H1 (cell line): ENCODE data around the gene CPSF4L. TPM values are rescaled to one million over a fixed set of nuclear protein-coding genes. Genes with fewer than 3 reads are reported as not detected.

Experiments
- CTCF ChIA-PET: fragments of 300-600 bp; sonication (Branson Sonifier 250); formaldehyde crosslinking; loops from one replicate; lab custom pipeline; 2021; ENCODE audit not compliant: partially characterized antibody; lab: Charles Lee
- POLR2A ChIA-PET: fragments of 300-600 bp; sonication (Branson Sonifier 250); formaldehyde crosslinking; loops from one replicate; lab custom pipeline; 2021; ENCODE audit warnings: inconsistent platforms; ENCODE audit not compliant: partially characterized antibody; lab: Charles Lee
- DNase-seq, 2 experiments: peaks; one replicate each; pipeline versions ENCODE4 v3.0.0 to v3.0.0-alpha.2; 2010 to 2022; ENCODE audit warnings: low spot score in 2 of 2, low read depth in 1 of 2, mixed read lengths in 1 of 2
- FAIRE-seq: peaks from 2 replicates; lab custom pipeline; 2011; peaks lifted over from hg19 to GRCh38; lab: Jason Lieb, UNC
- H2AFZ ChIP-seq: 2 replicates; pipeline ENCODE4 v1.8.1; 2012; ENCODE audit warnings: low read length, inconsistent platforms
- H2AK5ac ChIP-seq: 2 replicates; pipeline ENCODE4 v1.6.1; 2013; ENCODE audit warnings: low read depth, low read length
- H2BK120ac ChIP-seq: replicated peaks from 2 replicates; pipeline ENCODE3; 2013; ENCODE audit warnings: low read depth, low read length, inconsistent platforms
- H2BK12ac ChIP-seq: 2 replicates; pipeline ENCODE4 v1.6.1; 2013; ENCODE audit warnings: low read depth, low read length
- H2BK15ac ChIP-seq: 2 replicates; pipeline ENCODE4 v1.6.1; 2013; ENCODE audit warnings: low read length
- H2BK20ac ChIP-seq: 2 replicates; pipeline ENCODE4 v1.6.1; 2013; ENCODE audit warnings: low read length
- H2BK5ac ChIP-seq: 2 replicates; pipeline ENCODE4 v1.6.1; 2013; ENCODE audit warnings: low read depth, low read length
- H3K14ac ChIP-seq: 2 replicates; pipeline ENCODE4 v1.6.1; 2013; ENCODE audit warnings: inconsistent platforms; ENCODE audit not compliant: insufficient read length
- H3K18ac ChIP-seq: 2 replicates; pipeline ENCODE4 v1.6.1; 2013; ENCODE audit warnings: low read length; ENCODE audit errors: extremely low read depth
- H3K23ac ChIP-seq: 2 replicates; pipeline ENCODE4 v1.6.1; 2013; ENCODE audit warnings: inconsistent platforms; ENCODE audit not compliant: insufficient read length
- H3K23me2 ChIP-seq: 2 replicates; pipeline ENCODE4 v1.6.1; 2013; ENCODE audit warnings: low read depth, low read length
- H3K27ac ChIP-seq: 2 replicates; pipeline ENCODE4 v1.6.1; 2011; ENCODE audit warnings: low read depth, low read length, inconsistent platforms
- H3K27me3 ChIP-seq, 4 experiments: replicated peaks in 1 of 4; 1 replicate in 1 of 4; 2 replicates in 3 of 4; pipeline versions ENCODE4 v1.6.1 to v1.8.1; 2011 to 2013; ENCODE audit warnings: low read length in 3 of 4, mild to moderate bottlenecking in 3 of 4, inconsistent platforms in 2 of 4, mixed read lengths in 2 of 4, moderate library complexity in 1 of 4; ENCODE audit not compliant: control insufficient read depth in 3 of 4, insufficient read depth in 3 of 4; ENCODE audit errors: extremely low read depth in 1 of 4
- H3K36me3 ChIP-seq, 4 experiments: 2 replicates each; pipeline versions ENCODE4 v1.6.1 to v1.8.1; 2011 to 2013; ENCODE audit warnings: mild to moderate bottlenecking in 4 of 4, low read length in 3 of 4, moderate library complexity in 2 of 4, control low read depth in 1 of 4, inconsistent platforms in 1 of 4; ENCODE audit not compliant: insufficient read depth in 4 of 4, control insufficient read depth in 2 of 4
- H3K4ac ChIP-seq: replicated peaks from 2 replicates; pipeline ENCODE3; 2013; ENCODE audit warnings: low read length, low read depth, mixed read lengths, inconsistent platforms; ENCODE audit not compliant: insufficient read length
- H3K4me1 ChIP-seq, 4 experiments: replicated peaks in 1 of 4; 1 replicate in 1 of 4; 2 replicates in 3 of 4; pipeline versions ENCODE4 v1.6.1 to v1.8.1; 2011 to 2013; ENCODE audit warnings: low read length in 3 of 4, inconsistent platforms in 2 of 4, mixed read lengths in 1 of 4; ENCODE audit not compliant: insufficient read depth in 4 of 4, control insufficient read depth in 3 of 4
- H3K4me2 ChIP-seq, 2 experiments: 2 replicates each; pipeline versions ENCODE4 v1.6.1 to v1.8.1; 2011 to 2013; ENCODE audit warnings: low read depth in 2 of 2, low read length in 2 of 2, control low read depth in 1 of 2, inconsistent platforms in 1 of 2, mild to moderate bottlenecking in 1 of 2; ENCODE audit not compliant: insufficient read depth in 1 of 2
- H3K4me3 ChIP-seq, 4 experiments: fragments of 200-600, 300-600 bp in 1 of 4; sonication (generic), shearing (Covaris generic), sonication (Bioruptor Twin) in 1 of 4; 2 replicates each; pipeline versions ENCODE4 v1.5.1 to v1.8.1; 2011 to 2016; ENCODE audit warnings: low read length in 4 of 4, low read depth in 3 of 4, control low read depth in 2 of 4, inconsistent platforms in 2 of 4, mild to moderate bottlenecking in 2 of 4, mixed read lengths in 1 of 4, moderate library complexity in 1 of 4; ENCODE audit not compliant: insufficient read depth in 2 of 4; ENCODE audit errors: extremely low read depth in 1 of 4
- H3K56ac ChIP-seq: replicated peaks from 2 replicates; pipeline ENCODE3; 2013; ENCODE audit warnings: low read depth, mild to moderate bottlenecking, mixed read lengths, low read length, inconsistent platforms; ENCODE audit not compliant: insufficient read length
- H3K79me1 ChIP-seq: 2 replicates; pipeline ENCODE4 v1.6.1; 2013; ENCODE audit warnings: low read depth, low read length, control low read depth
- H3K79me2 ChIP-seq, 2 experiments: 2 replicates each; pipeline versions ENCODE4 v1.6.1 to v1.8.1; 2012 to 2013; ENCODE audit warnings: low read length in 2 of 2, mild to moderate bottlenecking in 2 of 2, inconsistent platforms in 1 of 2; ENCODE audit not compliant: insufficient read depth in 2 of 2, control insufficient read depth in 1 of 2
- H3K9ac ChIP-seq, 4 experiments: replicated peaks in 1 of 4; 1 replicate in 1 of 4; 2 replicates in 3 of 4; pipeline versions ENCODE4 v1.6.1 to v1.8.1; 2011 to 2013; ENCODE audit warnings: low read depth in 3 of 4, low read length in 3 of 4, control low read depth in 2 of 4, mild to moderate bottlenecking in 2 of 4, moderate library complexity in 2 of 4, inconsistent platforms in 1 of 4; ENCODE audit errors: extremely low read depth in 1 of 4
- H3K9me3 ChIP-seq, 2 experiments: 2 replicates each; pipeline versions ENCODE4 v1.6.1 to v1.8.1; 2012 to 2013; ENCODE audit warnings: mild to moderate bottlenecking in 2 of 2, moderate library complexity in 2 of 2, control low read depth in 1 of 2, inconsistent platforms in 1 of 2, low read depth in 1 of 2, low read length in 1 of 2, mixed read lengths in 1 of 2; ENCODE audit not compliant: insufficient read depth in 2 of 2
- H4K20me1 ChIP-seq, 2 experiments: replicated peaks in 1 of 2; 2 replicates each; pipeline versions ENCODE3 to v1.8.1; 2011 to 2013; ENCODE audit warnings: inconsistent platforms in 2 of 2, low read length in 2 of 2, mild to moderate bottlenecking in 1 of 2; ENCODE audit not compliant: insufficient read depth in 2 of 2, control insufficient read depth in 1 of 2
- H4K5ac ChIP-seq: 2 replicates; pipeline ENCODE4 v1.6.1; 2013; ENCODE audit warnings: low read length, low read depth, mixed read lengths, inconsistent platforms; ENCODE audit not compliant: insufficient read length
- H4K8ac ChIP-seq: 2 replicates; pipeline ENCODE4 v1.8.0; 2013; ENCODE audit warnings: mild to moderate bottlenecking, moderate library complexity, low read length, inconsistent platforms; ENCODE audit not compliant: insufficient read depth; ENCODE audit errors: extremely low read depth
- H4K91ac ChIP-seq: replicated peaks from 2 replicates; pipeline ENCODE3; 2013; ENCODE audit warnings: low read length, mixed read lengths, inconsistent platforms; ENCODE audit not compliant: insufficient read length
- ATF2 ChIP-seq: IDR thresholded peaks from 2 replicates; pipeline ENCODE4 v1.6.1; 2012; ENCODE audit warnings: low read length, inconsistent platforms
- ATF3 ChIP-seq: IDR thresholded peaks from 2 replicates; pipeline ENCODE4 v1.6.1; 2011; ENCODE audit warnings: low read depth, mild to moderate bottlenecking, low read length; ENCODE audit not compliant: insufficient read depth
- CHD1 ChIP-seq: IDR thresholded peaks from 2 replicates; pipeline ENCODE4 v1.6.1; 2012; ENCODE audit warnings: low read depth, low read length, improper control_type of control experiment
- CREB1 ChIP-seq: IDR thresholded peaks from 2 replicates; pipeline ENCODE4 v1.6.1; 2012; ENCODE audit warnings: inconsistent platforms
- KDM1A ChIP-seq: fragments of 200-600, 300-600 bp; sonication (generic); IDR thresholded peaks from 2 replicates; pipeline ENCODE4 v1.7.1; 2016; ENCODE audit warnings: mild to moderate bottlenecking, low read length, borderline replicate concordance
- RFX5 ChIP-seq: IDR thresholded peaks from 2 replicates; pipeline ENCODE4 v1.6.1; 2011; ENCODE audit warnings: low read depth, low read length, improper control_type of control experiment, borderline replicate concordance
- RXRA ChIP-seq: IDR thresholded peaks from 2 replicates; pipeline ENCODE4 v1.6.1; 2011; ENCODE audit warnings: low read depth, mild to moderate bottlenecking, low read length, moderate library complexity; ENCODE audit not compliant: insufficient read depth
- SAP30 ChIP-seq: fragments of 300-600 bp; sonication (generic); IDR thresholded peaks from 2 replicates; pipeline ENCODE4 v1.7.1; 2012; ENCODE audit warnings: low read length, moderate library complexity, mild to moderate bottlenecking, inconsistent platforms; ENCODE audit not compliant: insufficient read depth, insufficient replicate concordance
- SP2 ChIP-seq: IDR thresholded peaks from 2 replicates; pipeline ENCODE4 v1.6.1; 2012; ENCODE audit warnings: mild to moderate bottlenecking, low read length, inconsistent platforms
- TBP ChIP-seq: IDR thresholded peaks from 2 replicates; pipeline ENCODE4 v1.6.1; 2011; ENCODE audit warnings: low read depth, low read length, improper control_type of control experiment
- TEAD4 ChIP-seq: IDR thresholded peaks from 2 replicates; pipeline ENCODE4 v1.6.1; 2012; ENCODE audit warnings: low read depth, low read length, inconsistent platforms, mixed read lengths
- ZNF274 ChIP-seq: IDR thresholded peaks from 2 replicates; pipeline ENCODE4 v1.7.0; 2012; ENCODE audit warnings: low read length, borderline replicate concordance; ENCODE audit errors: extremely low read depth
- WGBS, 2 experiments: shearing (Covaris generic) in 1 of 2; methylation state at CpG; one replicate each; pipeline versions ENCODE4 v1.1.6 to v1.1.7; 2013 to 2015; ENCODE audit warnings: low lambda C conversion rate in 2 of 2, mixed read lengths in 2 of 2, inconsistent platforms in 1 of 2, low coverage in 1 of 2, missing lambda C conversion rate in 1 of 2; ENCODE audit not compliant: insufficient replicate concordance in 2 of 2, insufficient coverage in 1 of 2, insufficient read length in 1 of 2; ENCODE audit errors: extremely low coverage in 1 of 2, missing lambda C conversion rate in 1 of 2; 5-methylcytosine and 5-hydroxymethylcytosine counted together
- polyA plus RNA-seq, 7 experiments: library from polyadenylated mRNA; depleted of rRNA in 3 of 7; stranded (reverse) in 5 of 7; unstranded in 2 of 7; fragments of >200 nt in 5 of 7; fragments of 200-250 nt in 2 of 7; gene quantifications; 1 replicate in 5 of 7; 2 replicates in 1 of 7; 4 replicates in 1 of 7; pipeline versions ENCODE4 v1.2.1 to v1.2.3, GENCODE V29; 2011 to 2013; ENCODE audit warnings: missing spikeins in 2 of 7, mixed read lengths in 2 of 7
- total RNA-seq: library from RNA; stranded (reverse); fragmentation: NEBNext Ultra II Directional; extraction: Animal tissue kit (Norgen Biotek cat#: 25700); gene quantifications from 2 replicates; pipeline ENCODE4 v1.2.1, GENCODE V29; 2021

The CPSF4L gene
- total and polyA plus RNA-seq, 2 of the 8 experiments (the other 6 are each of a cell fraction or from before 2014, with no cell fraction given): not detected

- Histone ChIP-seq H3K4ac (no peak overlapping the region), H2BK15ac (no peak overlapping the region), H2BK20ac (no peak overlapping the region), H3K4me2 (no peak overlapping the region), H2BK120ac (no peak overlapping the region), H3K14ac (no peak overlapping the region), H4K8ac (no peak overlapping the region), H3K23ac (no peak overlapping the region), H3K79me1 (no peaks in the 10 kb centered on the region), H3K36me3 (no peaks in the 10 kb centered on the region), H2AFZ (no peak overlapping the region), H4K20me1 (no peaks in the 10 kb centered on the region), H3K27me3 (no peaks in the 10 kb centered on the region), H3K4me1 (no peaks in the 10 kb centered on the region), H3K79me2 (no peaks in the 10 kb centered on the region), H2BK12ac (no peak overlapping the region), H2BK5ac (no peak overlapping the region), H3K4me3 (no peak overlapping the region), H3K56ac (no peak overlapping the region), H3K23me2 (peaks cover 5% of the 10 kb centered on the region; the same call in 1 of the 2 replicates), H2AK5ac (no peak overlapping the region), H3K9ac (no peak overlapping the region), H3K18ac (no peak overlapping the region), H4K5ac (no peak overlapping the region), H3K27ac (no peak overlapping the region), H3K9me3 (peaks cover 0 to 3% of the 10 kb centered on the region in 2 experiments; a peak in 1 of 4 replicates), H4K91ac (no peak overlapping the region)
- WGBS, 2 experiments: 89% methylated on average over 8 of the region's 8 CpGs; no CpG with 5 or more reads in 1 of the 2 experiments
- no peak for TF ChIP-seq KDM1A
- no peak for TF ChIP-seq TBP
- no peak for TF ChIP-seq CREB1
- no peak for TF ChIP-seq RXRA
- TF ChIP-seq TEAD4: no peak
- TF ChIP-seq CHD1: no peak
- TF ChIP-seq SP2: no peak
- TF ChIP-seq SAP30: no peak
- no peak for TF ChIP-seq RFX5
- no peak for TF ChIP-seq ATF2
- TF ChIP-seq ATF3: no peak
- TF ChIP-seq ZNF274: no peak
- FAIRE-seq: no peak
- CTCF ChIA-PET: no interaction called here
- DNase-seq: no peak
- POLR2A ChIA-PET: no interaction called here
Measured at GRCh38 chr17:73272906-73273218, 11.2 kb upstream of the CPSF4L start.
